K562 (cell line): ENCODE data around the gene MYBPC3. TPM values are rescaled to one million over a fixed set of nuclear protein-coding genes. Genes with fewer than 3 reads are reported as not detected.

Experiments used
- ATAC-seq: fragments of 200-7000 bp; cut with Tn5 transposase; 3 replicates; pipeline ENCODE4 v1.9.1; 2020; ENCODE audit warnings: moderate library complexity
- BruUV-seq: library from RNA; stranded (reverse); fragments of 400-500 nt; replicated peaks from 2 replicates; lab custom pipeline; 2021; lab: Mats Ljungman, UMichigan
- CTCF ChIA-PET: fragments of 300-600 bp; formaldehyde crosslinking; extraction: SDS; loops from one replicate; lab custom pipeline; 2021; ENCODE audit warnings: low intra/inter-chr PET ratio; lab: Yijun Ruan, JAX
- POLR2A ChIA-PET: fragments of 300-600, 350-650 bp; sonication (Branson Sonifier 250); formaldehyde crosslinking; extraction: SDS; loops from one replicate; lab custom pipeline; 2021; ENCODE audit warnings: antibody characterized with exemption, inconsistent platforms; lab: Yijun Ruan, JAX
- DNase-seq, 4 experiments: peaks; one replicate each; pipeline versions ENCODE4 v3.0.0 to v3.0.0-alpha.2; 2011 to 2018; ENCODE audit warnings: low spot score in 3 of 4, mixed read lengths in 3 of 4; ENCODE audit errors: extremely low read depth in 1 of 4
- FAIRE-seq: peaks from 2 replicates; lab custom pipeline; 2011; peaks lifted over from hg19 to GRCh38; lab: Jason Lieb, UNC
- H2AFZ ChIP-seq: 2 replicates; pipeline ENCODE4 v1.6.0; 2011; ENCODE audit warnings: low read depth, low read length, control low read depth, inconsistent platforms
- H3K27ac ChIP-seq: fragments of 200-600 bp; 3 replicates; pipeline ENCODE4 v1.8.0; 2011; ENCODE audit warnings: low read depth, mild to moderate bottlenecking, control low read depth, inconsistent platforms, low read length, moderate library complexity, mixed read lengths; ENCODE audit errors: extremely low read depth
- H3K27me3 ChIP-seq, 2 experiments: fragments of 300-600 bp in 1 of 2; 2 replicates in 1 of 2; 3 replicates in 1 of 2; pipeline versions ENCODE4 v1.6.0 to v1.8.0; 2011; ENCODE audit warnings: inconsistent platforms in 2 of 2, low read length in 2 of 2, mild to moderate bottlenecking in 1 of 2, mixed read lengths in 1 of 2, moderate library complexity in 1 of 2; ENCODE audit not compliant: control insufficient read depth in 2 of 2, insufficient read depth in 2 of 2
- H3K36me3 ChIP-seq: fragments of 300-600 bp; 3 replicates; pipeline ENCODE4 v1.8.0; 2011; ENCODE audit warnings: mild to moderate bottlenecking, low read length, inconsistent platforms; ENCODE audit not compliant: control insufficient read depth, insufficient read depth
- H3K4me1 ChIP-seq, 2 experiments: fragments of 200-600 bp in 1 of 2; replicated peaks in 1 of 2; 2 replicates in 1 of 2; 3 replicates in 1 of 2; pipeline versions ENCODE4 v1.5.1 to v1.8.0; 2011; ENCODE audit warnings: inconsistent platforms in 2 of 2, low read length in 2 of 2, mild to moderate bottlenecking in 1 of 2, mixed read lengths in 1 of 2, moderate library complexity in 1 of 2; ENCODE audit not compliant: control insufficient read depth in 2 of 2, insufficient read depth in 2 of 2
- H3K4me2 ChIP-seq: 2 replicates; pipeline ENCODE4 v1.6.1; 2011; ENCODE audit warnings: low read length, control low read depth, inconsistent platforms, mixed read lengths; ENCODE audit not compliant: insufficient read depth
- H3K4me3 ChIP-seq: fragments of 200-600 bp; sonication (generic), shearing (Covaris generic); 2 replicates; pipeline ENCODE4 v1.5.1; 2016; ENCODE audit warnings: control low read depth, inconsistent platforms
- H3K79me2 ChIP-seq: fragments of 200-600 bp; 3 replicates; pipeline ENCODE4 v1.8.0; 2011; ENCODE audit warnings: low read length, inconsistent platforms; ENCODE audit not compliant: control insufficient read depth, insufficient read depth
- H3K9ac ChIP-seq, 2 experiments: 2 replicates each; pipeline versions ENCODE4 v1.6.0 to v1.6.1; 2011; ENCODE audit warnings: low read depth in 2 of 2, low read length in 2 of 2, control low read depth in 1 of 2, inconsistent platforms in 1 of 2, mild to moderate bottlenecking in 1 of 2, mixed read lengths in 1 of 2; ENCODE audit not compliant: insufficient read depth in 1 of 2
- H3K9me1 ChIP-seq: one replicate; pipeline ENCODE4 v1.6.0; 2011; ENCODE audit warnings: inconsistent platforms, mild to moderate bottlenecking, low read length, moderate library complexity; ENCODE audit not compliant: control insufficient read depth, insufficient read depth
- H3K9me3 ChIP-seq: replicated peaks from 2 replicates; pipeline ENCODE4 v1.5.1; 2011; ENCODE audit warnings: low read depth, low read length, inconsistent platforms; ENCODE audit not compliant: control insufficient read depth, insufficient read depth
- H4K20me1 ChIP-seq: replicated peaks from 2 replicates; pipeline ENCODE4 v1.6.1; 2011; ENCODE audit warnings: low read length, inconsistent platforms, mixed read lengths; ENCODE audit not compliant: control insufficient read depth, insufficient read depth
- COPS2 ChIP-seq: fragments of 450-650 bp; conservative IDR thresholded peaks from 2 replicates; pipeline ENCODE4 v1.6.1; 2016; ENCODE audit warnings: mild to moderate bottlenecking, moderate library complexity
- CREBBP ChIP-seq: IDR thresholded peaks from one replicate; pipeline ENCODE4 v1.6.1; 2012; ENCODE audit warnings: low read depth, mild to moderate bottlenecking, control low read depth, inconsistent platforms, low read length
- EGR1 ChIP-seq: fragments of 450-650 bp; conservative IDR thresholded peaks from 2 replicates; pipeline ENCODE4 v1.6.1; 2017; ENCODE audit warnings: mild to moderate bottlenecking
- MED1 ChIP-seq: sonication (generic); formaldehyde crosslinking; IDR thresholded peaks from 2 replicates; pipeline ENCODE4 v1.8.1; 2023; ENCODE audit warnings: missing genetic modification reagents, borderline replicate concordance
- PKNOX1 ChIP-seq: fragments of 450-650 bp; IDR thresholded peaks from 2 replicates; pipeline ENCODE4 v1.6.1; 2016
- RCOR1 ChIP-seq, 2 experiments: IDR thresholded peaks; 2 replicates each; pipeline ENCODE4 v1.6.1; 2012; ENCODE audit warnings: low read depth in 2 of 2, low read length in 2 of 2, borderline replicate concordance in 1 of 2, improper control_type of control experiment in 1 of 2
- SMC3 ChIP-seq: conservative IDR thresholded peaks from 2 replicates; pipeline ENCODE4 v1.6.1; 2011; ENCODE audit warnings: low read depth, low read length, improper control_type of control experiment; ENCODE audit not compliant: insufficient read depth
- SPI1 ChIP-seq: IDR thresholded peaks from 2 replicates; pipeline ENCODE4 v1.6.1; 2011; ENCODE audit warnings: low read depth, low read length, control low read depth, borderline replicate concordance
- ZBTB40 ChIP-seq, 2 experiments: fragments of 450-650 bp in 1 of 2; sonication (generic) in 1 of 2; formaldehyde crosslinking in 1 of 2; IDR thresholded peaks; 2 replicates each; pipeline versions ENCODE4 v1.7.1 to v1.9.0; 2016 to 2022; ENCODE audit warnings: inconsistent platforms in 1 of 2, mild to moderate bottlenecking in 1 of 2, missing genetic modification reagents in 1 of 2
- WGBS: fragments of 100-300 bp; shearing (Covaris generic); methylation state at CpG from one replicate; pipeline ENCODE4 v1.1.6; 2016; ENCODE audit warnings: low coverage, mixed read lengths; ENCODE audit not compliant: insufficient coverage; ENCODE audit errors: missing lambda C conversion rate; 5-methylcytosine and 5-hydroxymethylcytosine counted together
- in situ Hi-C: fragments of 300-500 bp; cut with MboI; formaldehyde crosslinking; loops from 4 replicates; pipeline ENCODE4 v1.15.0; 2018; ENCODE audit warnings: inconsistent platforms, mixed read lengths
- intact Hi-C: fragments of 100-400 bp; cut with micrococcal nuclease; formaldehyde crosslinking; loops from 2 replicates; pipeline ENCODE4 v1.14.2; 2022
- polyA plus RNA-seq, 8 experiments: library from polyadenylated mRNA; depleted of rRNA in 4 of 8; stranded (reverse) in 5 of 8; unstranded in 3 of 8; fragments of >200 nt; fragmentation: Nextera tagmentation in 2 of 8; fragmentation: Illumina TruSeq in 1 of 8; extraction: Ambion mirVana in 2 of 8; extraction: Trizol in 1 of 8; gene quantifications; 2 replicates each; pipeline versions ENCODE4 v1.2.1 to v1.2.3, GENCODE V29; 2011 to 2014; ENCODE audit warnings: inconsistent platforms in 1 of 8, missing spikeins in 1 of 8
- total RNA-seq, 7 experiments: library from RNA; depleted of rRNA in 6 of 7; stranded (reverse); fragments of >200 nt in 6 of 7; fragmentation: Illumina TruSeq in 2 of 7; extraction: Trizol in 2 of 7; gene quantifications; 2 replicates each; pipeline versions ENCODE4 v1.2.1 to v1.2.3, GENCODE V29; 2011 to 2021; ENCODE audit warnings: low replicate concordance in 1 of 7

The MYBPC3 gene
- total and polyA plus RNA-seq, 9 of the 15 experiments (the other 6 are each of a cell fraction or from before 2014, with no cell fraction given): 0.01 TPM; not detected in 8

GRCh38 chr11:47400768-47401279, 48.3 kb upstream of the MYBPC3 start:
- CTCF ChIA-PET: no interaction called here
- in situ Hi-C loops: no loop called here
- peak in 3 of 4 experiments; percentile 40 to 61 (median 45) for DNase-seq
- Histone ChIP-seq H3K4me3 (peak overlapping the region; percentile 43; the same call in 1 of the 2 replicates), H3K27ac (peak overlapping the region; percentile 75), H4K20me1 (no peaks in the 10 kb centered on the region), H3K36me3 (no peaks in the 10 kb centered on the region), H3K4me2 (peak overlapping the region; percentile 79), H3K9me1 (no peaks in the 10 kb centered on the region), H3K9me3 (no peaks in the 10 kb centered on the region), H3K79me2 (no peaks in the 10 kb centered on the region), H3K27me3 (no peaks in the 10 kb centered on the region), H2AFZ (peak overlapping the region; percentile 69), H3K9ac (peak overlapping the region; percentile 64 to 85; a peak in 3 of 4 replicates), H3K4me1 (peaks cover 25 to 37% of the 10 kb centered on the region in 2 experiments)
- 5% methylated on average over 8 of the region's 8 CpGs for WGBS
- intact Hi-C loops: loop anchor here (10.0 kb wide), 1 partner anchor 46 kb away; the partner anchor contains the start of gene MYBPC3
- peak; percentile 60 for FAIRE-seq
- POLR2A ChIA-PET: interaction anchor here (0.6 to 1.5 kb wide), 2 partner anchors 22 to 26 kb away, joined by 3 read pairs; no protein-coding TSS in a partner anchor
- BruUV-seq: no TSS peak
- peak; percentile 41 for ATAC-seq
- TF ChIP-seq PKNOX1 (peak; percentile 67), MED1 (CRISPR knock-in tag) (no peak), EGR1 (peak; percentile 62), COPS2 (no peak), SMC3 (no peak), CREBBP (no peak), RCOR1 (IDR thresholded peaks at IDR 0.05; ENCODE audit: borderline replicate concordance in 1 of 2, low read depth in 2 of 2, low read length in 2 of 2) (peak in 1 of 2 experiments; percentile 94; a peak in 2 of 4 replicates), ZBTB40 (IDR thresholded peaks at IDR 0.05) (0 out of 2 replicates have a peak, but pooled peaks have one; percentile 42), ZBTB40 (CRISPR knock-in tag; IDR thresholded peaks at IDR 0.05) (no peak), SPI1 (0 out of 2 replicates have a peak, but pooled peaks have one; percentile 28)
